Measurements from ENCODE around the gene NELFCD.

The NELFCD gene

GRCh38 chr20:58993332-58994248 lies 12.5 kb downstream of the NELFCD start:
- DNase-seq (ENCODE audit: low read depth in 1 of 2, low spot score in 1 of 2): no peak

- no peak for DNase-seq (ENCODE audit: low read depth in 1 of 2, low spot score in 1 of 2)
These were observed 13.5 kb downstream of the NELFCD start for GRCh38 chr20:58994390-58995159.

GRCh38 chr20:58995461-58996225 lies 14.6 kb downstream of the NELFCD start:
- no peak for DNase-seq (ENCODE audit: low read depth in 1 of 2, low spot score in 1 of 2)

DNA sequence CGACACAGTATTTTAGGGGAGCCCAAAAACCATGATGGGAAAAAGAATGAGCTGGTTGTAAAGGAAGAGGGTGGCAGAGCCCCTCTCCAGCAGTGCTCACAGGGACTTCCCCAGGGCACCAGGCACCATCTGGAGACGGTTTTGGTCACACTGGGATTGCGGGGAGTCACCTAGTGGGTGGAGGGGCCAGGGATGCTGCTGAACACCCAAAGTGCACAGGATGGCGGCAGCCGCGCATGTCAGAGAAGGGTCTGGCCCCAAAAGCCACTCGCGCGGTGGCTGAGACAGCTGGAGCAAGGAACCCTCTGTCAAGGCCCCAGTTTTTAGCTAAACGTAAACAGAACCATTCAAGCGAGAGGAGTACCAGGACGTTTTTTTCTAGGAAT lies 15.2 kb downstream of the NELFCD start:
- DNase-seq (ENCODE audit: low read depth in 1 of 2, low spot score in 1 of 2): no peak

GRCh38 chr20:58997141-58997770 lies 16.2 kb downstream of the NELFCD start:
- DNase-seq (ENCODE audit: low read depth in 1 of 2, low spot score in 1 of 2): no peak

DNA sequence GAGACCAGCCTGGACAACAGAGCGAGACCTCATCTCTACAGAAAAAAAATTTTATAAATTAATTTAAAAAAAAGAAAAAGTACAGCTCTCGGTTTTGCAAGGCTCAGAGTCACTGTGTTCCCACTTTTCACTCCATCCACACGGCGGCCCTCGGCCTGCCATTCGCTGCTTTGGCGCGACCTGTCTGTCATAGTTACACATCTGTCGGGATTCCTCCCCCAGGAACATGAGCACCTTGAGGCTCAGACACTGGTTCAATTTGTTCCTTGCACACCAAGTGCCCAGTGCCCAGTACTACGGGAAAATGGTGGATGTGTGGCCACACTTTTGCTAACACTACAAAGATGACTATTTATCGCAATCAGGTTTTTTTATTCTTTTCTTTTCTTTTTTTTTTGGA lies 17.6 kb downstream of the NELFCD start:
- DNase-seq (ENCODE audit: low read depth in 1 of 2, low spot score in 1 of 2): no peak

- no peak for DNase-seq (ENCODE audit: low read depth in 1 of 2, low spot score in 1 of 2)
These were observed 19.3 kb downstream of the NELFCD start for GRCh38 chr20:59000326-59000725.

DNA sequence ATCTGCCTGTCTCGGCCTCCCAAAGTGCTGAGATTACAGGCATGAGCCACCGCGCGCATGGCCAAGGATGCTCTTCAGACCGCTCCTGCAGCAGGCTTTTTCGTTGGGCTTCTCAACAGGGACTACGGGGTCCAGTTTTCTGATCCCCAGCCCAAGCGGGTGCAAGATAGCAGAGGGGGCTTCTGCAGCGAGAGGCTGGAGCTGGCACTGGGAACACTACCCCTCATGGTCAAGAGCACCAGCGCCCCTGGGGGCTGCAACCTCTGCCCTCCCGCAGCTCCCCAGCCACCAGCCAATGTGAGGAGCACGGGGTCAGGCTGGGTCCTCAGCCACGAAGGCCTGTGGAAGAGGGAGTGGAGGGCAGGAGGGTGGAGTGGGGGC lies 20.0 kb downstream of the NELFCD start:
- no peak for DNase-seq (ENCODE audit: low read depth in 1 of 2, low spot score in 1 of 2)

GRCh38 chr20:59001449-59002171 lies 20.6 kb downstream of the NELFCD start:
- DNase-seq (ENCODE audit: low read depth in 1 of 2, low spot score in 1 of 2): no peak

DNA sequence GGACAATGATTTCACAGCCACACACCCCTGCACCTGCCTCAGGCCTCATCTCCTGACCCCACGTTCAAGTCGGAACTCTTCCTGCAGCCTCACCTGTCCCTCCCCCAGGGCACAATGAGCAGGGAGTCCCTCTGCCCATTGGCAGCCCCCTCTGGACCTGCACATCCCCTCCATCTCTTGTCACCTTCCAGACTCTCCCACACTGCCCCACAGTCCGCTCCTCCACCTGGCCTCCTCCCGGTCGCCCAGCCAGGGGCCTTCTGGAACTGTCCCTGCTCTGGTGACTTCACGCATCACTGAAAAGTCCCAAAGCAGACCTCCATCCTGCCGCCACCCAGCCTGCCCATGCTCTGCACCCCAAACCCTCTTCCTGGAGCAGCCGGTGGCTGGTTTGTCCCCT lies 21.3 kb downstream of the NELFCD start:
- no peak for DNase-seq (ENCODE audit: low read depth in 1 of 2, low spot score in 1 of 2)

GRCh38 chr20:59002874-59003399 lies 21.9 kb downstream of the NELFCD start:
- no peak for DNase-seq (ENCODE audit: low read depth in 1 of 2, low spot score in 1 of 2)

- DNase-seq (ENCODE audit: low read depth in 1 of 2, low spot score in 1 of 2): no peak
These were observed 22.9 kb downstream of the NELFCD start for GRCh38 chr20:59003836-59004492.

DNA sequence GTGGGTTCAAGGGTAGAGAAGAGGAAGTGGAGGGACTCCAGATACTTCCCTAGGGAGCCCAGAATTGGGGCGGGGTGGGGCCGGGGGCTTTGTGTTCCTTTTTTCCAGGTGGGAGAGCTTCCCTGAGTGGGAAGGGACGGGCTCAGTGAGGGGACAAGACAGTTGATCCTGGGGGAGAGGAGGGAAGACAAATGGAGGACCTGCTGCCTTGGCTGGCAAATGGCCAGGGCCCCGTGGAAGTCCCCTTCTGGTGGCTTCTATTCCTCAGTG lies 23.4 kb downstream of the NELFCD start:
- DNase-seq (ENCODE audit: low read depth in 1 of 2, low spot score in 1 of 2): no peak

DNA sequence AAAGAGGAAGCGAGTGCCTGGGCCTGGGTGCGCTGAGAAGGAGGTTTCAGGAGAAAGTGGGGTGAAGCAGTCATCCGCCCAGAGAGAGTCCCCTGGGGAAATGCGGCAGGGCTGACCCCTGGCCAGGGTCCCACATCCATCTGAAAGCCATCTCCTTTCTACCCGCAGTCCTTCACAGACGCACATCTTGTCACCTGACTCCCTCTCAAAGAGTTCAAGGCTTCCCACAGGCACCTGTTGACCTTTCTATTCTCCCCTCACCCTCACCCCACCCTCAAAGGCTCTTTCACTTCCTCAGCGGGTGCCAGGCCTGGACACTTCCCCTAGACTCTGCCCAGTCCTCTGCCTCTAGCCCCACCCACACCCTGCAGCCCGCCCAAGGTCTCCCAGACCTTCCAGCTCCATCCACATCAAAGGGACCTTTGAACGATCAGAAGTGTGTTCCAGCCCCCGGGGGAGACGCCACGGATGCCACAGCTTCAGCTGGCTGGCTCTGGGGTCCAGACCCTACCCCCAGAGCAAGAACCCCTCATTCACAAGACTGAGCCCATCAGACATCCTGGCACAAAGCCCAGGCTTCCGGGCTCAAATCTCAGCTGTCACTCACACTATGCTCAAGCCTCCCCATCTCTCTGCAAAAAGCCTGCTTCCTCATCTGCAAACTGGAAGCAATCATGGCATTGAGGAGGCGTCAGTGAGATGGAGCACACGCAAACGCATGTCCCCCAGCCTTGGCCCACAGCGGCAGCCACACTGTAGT lies 23.9 kb downstream of the NELFCD start:
- no peak for DNase-seq (ENCODE audit: low read depth in 1 of 2, low spot score in 1 of 2)

DNA sequence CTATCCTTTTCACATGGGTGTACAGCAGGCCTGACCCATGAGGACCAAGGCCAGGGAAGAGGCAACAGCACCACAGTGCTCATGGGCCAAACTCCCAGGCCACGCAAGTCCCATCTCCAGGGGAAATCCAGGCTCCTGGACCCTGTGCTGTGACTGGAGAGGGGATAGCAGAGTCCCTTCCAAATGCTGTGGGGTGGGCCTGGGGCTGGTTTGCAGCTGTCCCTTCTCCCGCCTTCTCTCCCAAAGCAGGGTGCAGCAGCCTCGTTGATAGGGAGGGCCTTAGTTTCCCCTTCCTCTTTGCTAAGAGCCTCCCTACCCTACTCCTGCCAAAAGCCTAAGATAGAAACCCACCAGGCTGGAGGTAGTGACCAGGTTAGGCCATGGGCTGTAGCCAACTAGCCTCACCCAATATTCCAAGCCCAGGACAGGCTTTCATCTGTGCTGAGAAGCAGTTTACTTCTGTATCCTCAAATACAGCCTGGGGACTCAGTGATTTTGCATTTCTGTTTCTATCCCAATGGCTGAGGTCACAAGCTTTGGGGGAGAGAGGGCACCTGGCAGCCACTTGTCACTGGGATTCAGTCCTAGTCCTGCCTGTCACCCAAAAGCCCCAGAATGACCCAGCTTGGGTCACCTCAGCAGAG lies 24.6 kb downstream of the NELFCD start:
- DNase-seq (ENCODE audit: low read depth in 1 of 2, low spot score in 1 of 2): no peak

GRCh38 chr20:59006167-59006863 lies 25.3 kb downstream of the NELFCD start:
- no peak for DNase-seq (ENCODE audit: low read depth in 1 of 2, low spot score in 1 of 2)

GRCh38 chr20:59006864-59007664 lies 26.0 kb downstream of the NELFCD start, which contains the start of gene CTSZ:
CTSZ (minus strand) TSS chr20:59007254; CDS start chr20:59007128, 126 bp downstream.
- DNase-seq (ENCODE audit: low read depth in 1 of 2, low spot score in 1 of 2): no peak
